ENCODE results near the gene ADARB2. TPM values are rescaled to one million over a fixed set of nuclear protein-coding genes. Genes with fewer than 3 reads are reported as not detected.

The ADARB2 gene
- total and polyA plus RNA-seq, 8 donors, result 0.41 to 0.92 (median 0.76) TPM

DNA sequence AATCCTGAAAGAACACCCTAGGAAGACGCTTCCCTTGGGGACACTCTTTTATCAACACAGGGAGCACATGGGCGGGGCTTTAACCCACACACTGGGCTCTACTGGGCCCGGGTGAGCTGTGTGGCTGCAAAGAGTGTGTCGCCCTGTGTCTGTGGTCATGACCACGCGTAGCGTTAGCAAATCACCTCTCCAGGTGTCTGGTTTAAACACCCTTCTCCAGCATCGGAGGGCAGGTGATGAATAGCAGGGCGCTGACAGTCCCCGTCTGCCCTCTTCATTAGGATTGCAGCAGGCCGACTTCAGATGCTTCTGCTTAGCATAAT lies 127.7 kb downstream of the ADARB2 start:
- intact Hi-C loops (cut with DNase I), result no loop called here
- ATAC-seq, result no peak
- Histone ChIP-seq H3K4me1 (no peaks in the 10 kb centered on the region), H3K4me3 (no peak overlapping the region), H3K27me3 (peaks cover 7 to 84% of the 10 kb centered on the region in 2 donors), H3K36me3 (no peaks in the 10 kb centered on the region), H3K27ac (no peak overlapping the region), H3K9me3 (no peaks in the 10 kb centered on the region)
- no peak for DNase-seq
- TF ChIP-seq, protein P1, sequence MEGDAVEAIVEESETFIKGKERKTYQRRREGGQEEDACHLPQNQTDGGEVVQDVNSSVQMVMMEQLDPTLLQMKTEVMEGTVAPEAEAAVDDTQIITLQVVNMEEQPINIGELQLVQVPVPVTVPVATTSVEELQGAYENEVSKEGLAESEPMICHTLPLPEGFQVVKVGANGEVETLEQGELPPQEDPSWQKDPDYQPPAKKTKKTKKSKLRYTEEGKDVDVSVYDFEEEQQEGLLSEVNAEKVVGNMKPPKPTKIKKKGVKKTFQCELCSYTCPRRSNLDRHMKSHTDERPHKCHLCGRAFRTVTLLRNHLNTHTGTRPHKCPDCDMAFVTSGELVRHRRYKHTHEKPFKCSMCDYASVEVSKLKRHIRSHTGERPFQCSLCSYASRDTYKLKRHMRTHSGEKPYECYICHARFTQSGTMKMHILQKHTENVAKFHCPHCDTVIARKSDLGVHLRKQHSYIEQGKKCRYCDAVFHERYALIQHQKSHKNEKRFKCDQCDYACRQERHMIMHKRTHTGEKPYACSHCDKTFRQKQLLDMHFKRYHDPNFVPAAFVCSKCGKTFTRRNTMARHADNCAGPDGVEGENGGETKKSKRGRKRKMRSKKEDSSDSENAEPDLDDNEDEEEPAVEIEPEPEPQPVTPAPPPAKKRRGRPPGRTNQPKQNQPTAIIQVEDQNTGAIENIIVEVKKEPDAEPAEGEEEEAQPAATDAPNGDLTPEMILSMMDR (IDR thresholded peaks at IDR 0.05), result no peak

DNA sequence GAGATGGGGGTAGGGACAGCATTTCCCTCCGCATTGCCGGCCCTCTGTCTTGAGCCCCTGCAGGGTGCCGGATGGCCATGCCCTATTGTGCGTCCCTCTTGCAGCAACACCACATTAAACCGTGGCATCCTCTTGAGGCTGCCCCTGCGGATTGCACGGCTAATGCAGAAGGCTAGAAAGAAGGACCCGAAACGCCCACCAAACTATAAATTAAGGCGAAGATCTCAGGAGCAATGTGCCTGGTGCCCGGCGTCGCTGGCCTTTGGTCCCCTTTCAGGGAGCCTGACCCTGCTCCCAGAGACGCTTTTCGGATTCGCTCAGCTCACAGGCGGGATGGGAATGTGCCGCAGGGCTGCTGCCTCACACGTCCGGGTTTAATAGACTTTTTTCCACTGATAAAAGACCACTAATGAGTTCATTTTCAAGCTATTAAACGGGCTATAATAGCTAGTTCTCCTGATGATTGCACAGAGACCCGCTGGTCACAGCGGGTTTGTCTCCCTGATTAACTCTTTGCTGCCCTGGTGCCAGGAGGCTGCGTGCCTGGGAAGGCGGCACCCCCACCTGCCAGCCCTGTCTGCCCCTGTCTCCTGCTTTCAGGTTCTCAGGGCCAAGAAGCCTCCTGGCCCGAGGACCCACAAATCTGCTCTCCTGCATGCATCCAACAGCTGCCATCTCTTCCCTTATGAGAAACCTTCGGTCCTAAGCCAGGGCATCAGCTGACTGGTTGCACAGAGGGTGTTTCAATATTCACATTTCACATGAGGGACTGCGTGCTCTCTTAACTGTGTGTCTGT lies 128.3 kb downstream of the ADARB2 start:
- Histone ChIP-seq H3K27ac (no peak overlapping the region), H3K9me3 (no peaks in the 10 kb centered on the region), H3K4me3 (no peak overlapping the region), H3K27me3 (peaks cover 7 to 80% of the 10 kb centered on the region in 2 donors), H3K4me1 (no peaks in the 10 kb centered on the region), H3K36me3 (no peaks in the 10 kb centered on the region)
- intact Hi-C loops (cut with DNase I), result no loop called here
- ATAC-seq (no peak), DNase-seq (no peak)
- TF ChIP-seq, protein P1 (IDR thresholded peaks at IDR 0.05), result no peak

DNA sequence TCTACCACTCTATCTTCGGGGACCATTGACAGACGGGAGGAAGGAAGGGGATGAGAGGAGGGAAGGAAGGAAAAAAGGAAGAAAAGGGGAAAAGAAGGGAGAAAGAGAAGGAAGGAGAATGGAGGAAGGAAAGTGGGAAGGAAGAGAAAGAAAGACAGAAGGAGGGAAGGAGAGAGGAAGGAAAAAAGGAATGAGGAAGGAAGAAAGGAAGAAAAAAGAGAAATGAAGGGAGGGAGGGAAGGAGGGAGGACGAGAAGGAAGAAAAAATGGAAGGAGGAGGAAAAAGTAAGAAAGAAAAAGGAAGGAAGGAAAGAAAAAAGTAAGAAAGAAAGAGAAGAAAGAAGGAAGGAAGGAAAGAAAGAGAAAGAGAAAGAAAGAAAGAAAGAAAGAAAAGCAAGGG lies 128.9 kb downstream of the ADARB2 start:
- TF ChIP-seq, protein P1 (IDR thresholded peaks at IDR 0.05), result no peak
- Histone ChIP-seq H3K4me3 (no peak overlapping the region), H3K9me3 (no peaks in the 10 kb centered on the region), H3K27me3 (peaks cover 7 to 74% of the 10 kb centered on the region in 2 donors), H3K4me1 (no peaks in the 10 kb centered on the region), H3K36me3 (no peaks in the 10 kb centered on the region), H3K27ac (no peak overlapping the region)
- intact Hi-C loops (cut with DNase I), result no loop called here
- DNase-seq (no peak), ATAC-seq (no peak)

DNA sequence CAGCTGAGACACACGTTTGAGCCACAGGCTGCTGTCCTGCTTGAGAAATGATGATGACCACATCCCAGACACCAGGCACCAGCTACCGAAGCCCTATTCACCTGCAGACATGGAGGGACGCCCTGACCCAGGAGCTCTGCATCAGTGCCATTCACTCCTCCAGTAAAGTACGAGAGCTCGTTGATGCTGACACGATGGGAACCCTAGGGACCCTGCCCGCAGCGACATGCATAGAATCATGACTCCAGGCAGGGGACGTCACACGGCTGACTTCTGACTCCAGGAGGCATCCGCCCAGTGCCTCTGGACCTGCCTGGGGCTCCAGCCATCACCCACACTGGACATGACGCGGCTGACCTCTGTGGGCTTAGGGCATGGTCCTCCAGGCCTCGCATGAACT lies 129.9 kb downstream of the ADARB2 start:
- Histone ChIP-seq H3K36me3 (no peaks in the 10 kb centered on the region), H3K9me3 (no peaks in the 10 kb centered on the region), H3K27me3 (peaks cover 7 to 66% of the 10 kb centered on the region in 2 donors), H3K27ac (no peak overlapping the region), H3K4me1 (no peaks in the 10 kb centered on the region), H3K4me3 (no peak overlapping the region)
- DNase-seq, result no peak
- TF ChIP-seq, protein P1 (IDR thresholded peaks at IDR 0.05), result no peak
- no peak for ATAC-seq
- intact Hi-C loops (cut with DNase I), result no loop called here

DNA sequence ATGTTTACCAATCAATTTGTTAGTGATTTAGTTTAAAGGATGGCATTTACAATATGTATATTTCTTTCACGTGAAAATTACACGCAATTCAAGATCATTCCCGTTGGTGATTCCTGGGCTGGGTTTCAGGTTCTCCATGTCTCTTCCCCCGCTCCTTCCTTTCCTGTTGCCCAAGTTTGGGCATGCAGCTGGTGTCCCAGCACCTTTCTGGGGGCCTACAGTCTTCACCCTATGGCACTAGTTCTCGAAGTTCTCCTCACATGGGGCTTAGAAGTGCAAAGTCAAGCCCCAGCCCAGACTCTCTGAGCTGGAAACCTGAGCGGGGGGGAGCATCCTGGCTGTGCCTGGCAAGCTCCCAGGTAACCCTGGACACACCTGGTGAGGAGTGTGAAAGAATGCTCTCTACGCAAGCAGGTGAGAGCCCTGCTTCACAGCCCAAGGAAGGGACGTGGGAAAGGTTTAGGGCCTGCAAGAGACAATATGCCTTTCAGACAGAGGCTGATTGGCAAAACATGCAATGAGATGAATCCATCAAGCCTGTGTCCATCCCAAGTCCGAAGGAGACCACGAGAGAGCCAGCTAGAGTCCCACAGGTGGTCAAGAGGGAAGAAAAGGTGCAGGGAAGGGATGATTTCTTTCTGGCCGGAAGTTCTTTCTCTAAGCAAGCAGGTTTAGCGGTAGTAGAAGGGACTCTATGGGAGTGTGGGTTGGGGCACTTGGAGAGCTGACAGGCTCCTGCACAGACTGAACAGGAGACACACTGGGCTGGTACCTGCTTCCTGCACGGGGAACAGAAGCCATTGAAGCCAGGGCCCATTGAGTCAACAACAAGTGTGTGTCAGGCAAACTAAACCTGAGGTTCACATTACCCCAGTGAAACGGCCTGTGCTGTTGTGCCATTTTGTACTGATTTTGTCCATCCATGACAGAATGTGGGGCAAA lies 131.1 kb downstream of the ADARB2 start:
- no peaks in the 10 kb centered on the region for H3K4me1 ChIP-seq
- no peaks in the 10 kb centered on the region for H3K9me3 ChIP-seq
- peaks cover 7 to 54% of the 10 kb centered on the region in 2 donors for H3K27me3 ChIP-seq
- H3K4me3 ChIP-seq, result no peak overlapping the region
- H3K27ac ChIP-seq, result no peak overlapping the region
- TF ChIP-seq, protein P1 (IDR thresholded peaks at IDR 0.05), result no peak
- intact Hi-C loops (cut with DNase I), result no loop called here
- ATAC-seq (no peak), DNase-seq (no peak)
- no peaks in the 10 kb centered on the region for H3K36me3 ChIP-seq
